Vagina (tissue), 2 donors: Measurements from ENCODE around the gene GLMN. TPM values are rescaled to one million over a fixed set of nuclear protein-coding genes. Genes with fewer than 3 reads are reported as not detected.
"Not testable (repeated sequence)": the region's sequence is repeated elsewhere in the genome, so short reads cannot be mapped to it uniquely, and the experiment has no call there.

Experiments used
- DNase-seq, 2 donors: peaks; one replicate each; pipeline ENCODE4 v3.0.0-alpha.2; 2017; ENCODE audit errors: extremely low spot score in 2 of 2
- H3K27ac ChIP-seq: fragments of 200-600 bp; sonication (generic); one replicate; pipeline ENCODE4 v1.5.1; 2019
- H3K27me3 ChIP-seq: fragments of 200-600 bp; sonication (generic); one replicate; pipeline ENCODE4 v1.5.1; 2019
- H3K36me3 ChIP-seq, 2 donors: fragments of 200-600 bp; sonication (generic); one replicate each; pipeline ENCODE4 v1.5.1; 2017 to 2019
- H3K4me1 ChIP-seq: fragments of 200-600 bp; sonication (generic); one replicate; pipeline ENCODE4 v1.5.1; 2019
- H3K4me3 ChIP-seq, 2 donors: fragments of 200-600 bp; sonication (generic); 1 replicate in 1 of 2; 2 replicates in 1 of 2; pipeline ENCODE4 v1.5.1; 2016 to 2019
- H3K9me3 ChIP-seq: fragments of 200-600 bp; sonication (generic); one replicate; pipeline ENCODE4 v1.5.1; 2019
- POLR2A ChIP-seq, 2 donors: fragments of 450-650 bp; IDR thresholded peaks; one replicate each; pipeline ENCODE4 v1.6.1; 2017; ENCODE audit warnings: antibody characterized with exemption in 2 of 2, mild to moderate bottlenecking in 2 of 2, moderate library complexity in 2 of 2
- POLR2AphosphoS5 ChIP-seq, 2 donors: sonication (generic); formaldehyde crosslinking; IDR thresholded peaks; one replicate each; pipeline ENCODE4 v1.9.0; 2017; ENCODE audit warnings: antibody characterized with exemption in 2 of 2, mild to moderate bottlenecking in 2 of 2, low read depth in 1 of 2; ENCODE audit not compliant: insufficient read depth in 1 of 2
- intact Hi-C: fragments of 100-400 bp; cut with DNase I; formaldehyde crosslinking; loops from one replicate; pipeline ENCODE4 v1.15.1; 2023
- total RNA-seq: library from RNA; depleted of rRNA; stranded (reverse); fragments of >200 nt; gene quantifications from one replicate; pipeline ENCODE4 v1.2.3, GENCODE V29; 2016
- TF ChIP-seq, protein P1 (sequence below), 3 experiments: fragments of 450-650 bp in 2 of 3; fragments of 200-600 bp in 1 of 3; sonication (generic) in 1 of 3; IDR thresholded peaks; one replicate each; pipeline ENCODE4 v1.5.1; 2017 to 2019; ENCODE audit warnings: antibody characterized with exemption in 3 of 3, mild to moderate bottlenecking in 2 of 3, moderate library complexity in 2 of 3

Gene GLMN
- total RNA-seq, 1 donor from 2014 or later = 9.3 TPM

DNA sequence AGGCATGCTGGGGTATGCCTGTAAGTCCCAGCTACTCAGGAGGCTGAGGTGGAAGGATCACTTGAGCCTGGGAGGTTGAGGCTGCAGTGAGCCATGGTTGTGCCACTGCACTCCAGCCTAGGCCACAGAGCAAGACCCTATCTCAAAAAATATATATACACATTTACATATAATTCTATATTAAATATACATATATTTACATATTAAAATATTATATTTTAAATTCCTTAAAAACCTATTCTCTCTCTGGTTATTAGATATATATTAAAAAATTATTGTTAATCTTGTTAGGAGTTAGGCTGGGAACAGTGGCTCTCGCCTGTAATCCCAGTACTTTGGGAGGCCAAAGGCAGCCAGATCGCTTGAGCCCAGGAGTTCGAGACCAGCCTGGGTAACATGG, 22.7 kb downstream of the GLMN start:
- DNase-seq = no peak
- Histone ChIP-seq H3K27me3 (no peaks in the 10 kb centered on the region), H3K27ac (no peak overlapping the region), H3K36me3 (peaks cover 0 to 17% of the 10 kb centered on the region in 2 donors), H3K4me1 (no peaks in the 10 kb centered on the region), H3K4me3 (no peak overlapping the region), H3K9me3 (no peaks in the 10 kb centered on the region)
- intact Hi-C loops = loop anchor here (5.0 kb wide), 1 partner anchor 36 kb away; no protein-coding TSS in a partner anchor
- TF ChIP-seq POLR2A (IDR thresholded peaks at IDR 0.05) = no peak
- TF ChIP-seq, protein P1, sequence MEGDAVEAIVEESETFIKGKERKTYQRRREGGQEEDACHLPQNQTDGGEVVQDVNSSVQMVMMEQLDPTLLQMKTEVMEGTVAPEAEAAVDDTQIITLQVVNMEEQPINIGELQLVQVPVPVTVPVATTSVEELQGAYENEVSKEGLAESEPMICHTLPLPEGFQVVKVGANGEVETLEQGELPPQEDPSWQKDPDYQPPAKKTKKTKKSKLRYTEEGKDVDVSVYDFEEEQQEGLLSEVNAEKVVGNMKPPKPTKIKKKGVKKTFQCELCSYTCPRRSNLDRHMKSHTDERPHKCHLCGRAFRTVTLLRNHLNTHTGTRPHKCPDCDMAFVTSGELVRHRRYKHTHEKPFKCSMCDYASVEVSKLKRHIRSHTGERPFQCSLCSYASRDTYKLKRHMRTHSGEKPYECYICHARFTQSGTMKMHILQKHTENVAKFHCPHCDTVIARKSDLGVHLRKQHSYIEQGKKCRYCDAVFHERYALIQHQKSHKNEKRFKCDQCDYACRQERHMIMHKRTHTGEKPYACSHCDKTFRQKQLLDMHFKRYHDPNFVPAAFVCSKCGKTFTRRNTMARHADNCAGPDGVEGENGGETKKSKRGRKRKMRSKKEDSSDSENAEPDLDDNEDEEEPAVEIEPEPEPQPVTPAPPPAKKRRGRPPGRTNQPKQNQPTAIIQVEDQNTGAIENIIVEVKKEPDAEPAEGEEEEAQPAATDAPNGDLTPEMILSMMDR (IDR thresholded peaks at IDR 0.05) = no peak
- no peak for TF ChIP-seq POLR2AphosphoS5 (IDR thresholded peaks at IDR 0.05; ENCODE audit: insufficient read depth in 1 of 2, low read depth in 1 of 2)

DNA sequence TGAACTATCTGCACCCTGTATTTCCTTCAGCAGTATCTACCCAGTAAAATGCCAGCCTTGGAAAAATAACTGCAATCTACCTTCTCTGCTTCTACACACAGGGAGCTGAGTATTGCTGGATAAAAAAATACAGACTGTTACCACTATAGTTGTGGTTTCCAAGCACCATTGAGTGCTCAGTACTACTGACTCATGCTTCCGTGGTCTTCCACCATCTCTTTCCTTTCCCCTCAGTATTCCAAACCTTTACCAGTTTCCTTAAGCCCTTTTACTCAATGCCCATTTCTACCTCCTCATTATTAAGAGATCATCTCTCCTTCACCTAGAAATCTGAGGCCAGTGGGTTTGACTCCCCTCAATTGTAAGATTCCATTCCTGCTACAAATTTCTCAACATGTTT, 23.8 kb downstream of the GLMN start:
- DNase-seq = no peak
- intact Hi-C loops = loop anchor here (5.0 kb wide), 1 partner anchor 37 kb away; no protein-coding TSS in a partner anchor
- peaks cover 0 to 11% of the 10 kb centered on the region in 2 donors for H3K36me3 ChIP-seq

DNA sequence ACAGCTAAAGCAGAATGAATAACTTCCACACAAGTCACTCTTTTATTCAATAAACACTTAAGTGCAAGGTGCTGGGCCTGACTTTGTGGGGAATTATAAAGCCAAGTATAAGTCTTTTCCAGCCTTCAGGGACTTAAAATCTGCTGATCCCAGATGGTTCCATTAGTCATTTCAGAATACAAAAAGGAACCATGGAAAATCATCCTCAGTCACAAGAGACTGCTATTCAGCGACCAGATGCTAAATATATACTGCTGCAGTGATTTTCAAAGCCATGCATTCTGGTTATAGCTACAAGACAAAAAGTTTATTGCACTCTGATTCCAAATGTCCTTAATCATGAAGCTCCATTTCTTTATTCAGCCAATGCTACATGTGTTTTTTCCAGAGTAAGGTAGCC, 25.7 kb downstream of the GLMN start:
- no peaks in the 10 kb centered on the region for H3K9me3 ChIP-seq
- intact Hi-C loops = no loop called here
- no peaks in the 10 kb centered on the region for H3K27me3 ChIP-seq
- H3K4me1 ChIP-seq = no peaks in the 10 kb centered on the region
- H3K27ac ChIP-seq = no peak overlapping the region
- peaks cover 0 to 5% of the 10 kb centered on the region in 2 donors for H3K36me3 ChIP-seq
- no peak overlapping the region for H3K4me3 ChIP-seq
- TF ChIP-seq POLR2A (IDR thresholded peaks at IDR 0.05) (no peak), POLR2AphosphoS5 (IDR thresholded peaks at IDR 0.05; ENCODE audit: insufficient read depth in 1 of 2, low read depth in 1 of 2) (no peak)
- TF ChIP-seq, protein P1 (IDR thresholded peaks at IDR 0.05) = no peak
- DNase-seq = no peak

More for the DNA sequence above, 23.8 kb downstream of the GLMN start:
- TF ChIP-seq POLR2AphosphoS5 (IDR thresholded peaks at IDR 0.05; ENCODE audit: insufficient read depth in 1 of 2, low read depth in 1 of 2) (no peak), POLR2A (IDR thresholded peaks at IDR 0.05) (no peak)
- TF ChIP-seq, protein P1 (IDR thresholded peaks at IDR 0.05) = no peak
- Histone ChIP-seq H3K27me3 (no peaks in the 10 kb centered on the region), H3K4me1 (no peaks in the 10 kb centered on the region), H3K9me3 (no peaks in the 10 kb centered on the region), H3K4me3 (no peak overlapping the region), H3K27ac (no peak overlapping the region)

DNA sequence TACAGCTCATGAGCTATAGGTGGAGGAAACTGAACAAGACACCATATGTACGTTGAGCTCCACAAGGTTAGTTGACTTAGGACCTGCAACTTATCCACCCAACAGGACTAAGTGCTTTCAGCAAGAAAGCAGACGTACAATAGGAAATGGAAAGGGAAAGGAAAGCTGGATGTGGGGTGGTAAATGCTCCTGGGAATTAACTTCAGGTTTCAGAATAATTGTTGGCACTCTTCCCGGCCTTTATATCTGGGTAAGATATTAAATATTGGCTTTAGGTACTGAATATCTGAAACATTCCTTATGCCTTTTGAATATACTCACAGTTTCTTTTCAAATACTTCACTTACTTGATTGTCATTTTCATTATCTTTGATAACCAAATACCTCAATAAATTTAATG, 36.3 kb downstream of the GLMN start:
- no peak overlapping the region for H3K4me3 ChIP-seq
- intact Hi-C loops = no loop called here
- no peaks in the 10 kb centered on the region for H3K27me3 ChIP-seq
- no peaks in the 10 kb centered on the region for H3K4me1 ChIP-seq
- no peaks in the 10 kb centered on the region for H3K9me3 ChIP-seq
- H3K27ac ChIP-seq = no peak overlapping the region
- peaks cover 0 to 36% of the 10 kb centered on the region in 2 donors for H3K36me3 ChIP-seq
- DNase-seq = no peak
- TF ChIP-seq, protein P1 (IDR thresholded peaks at IDR 0.05) = no peak
- TF ChIP-seq POLR2A (IDR thresholded peaks at IDR 0.05) (no peak), POLR2AphosphoS5 (IDR thresholded peaks at IDR 0.05; ENCODE audit: insufficient read depth in 1 of 2, low read depth in 1 of 2) (no peak)

DNA sequence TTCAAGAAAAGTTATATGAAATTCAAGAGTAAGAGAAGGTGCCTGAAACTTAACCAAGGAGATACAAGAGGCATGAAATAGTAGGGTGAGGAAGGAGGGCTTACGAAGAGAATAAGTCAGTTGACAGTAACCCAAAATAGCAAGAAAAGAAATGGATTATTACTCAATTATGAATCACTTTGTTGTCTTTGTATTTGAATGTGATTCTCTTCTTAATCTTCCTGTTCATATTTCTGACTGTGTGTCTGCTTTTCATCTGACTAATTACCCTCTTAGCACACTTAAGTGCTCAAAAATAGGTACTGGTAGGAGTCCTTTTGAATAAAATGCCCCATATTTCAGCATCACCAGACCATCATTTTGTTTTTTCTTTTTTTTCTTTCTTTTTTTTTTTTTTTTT, 39.4 kb downstream of the GLMN start:
- H3K27me3 ChIP-seq = no peaks in the 10 kb centered on the region
- intact Hi-C loops = no loop called here
- no peak for DNase-seq
- no peaks in the 10 kb centered on the region for H3K9me3 ChIP-seq
- TF ChIP-seq POLR2AphosphoS5 (IDR thresholded peaks at IDR 0.05; ENCODE audit: insufficient read depth in 1 of 2, low read depth in 1 of 2) = no peak
- TF ChIP-seq, protein P1 (IDR thresholded peaks at IDR 0.05) = no peak
- TF ChIP-seq POLR2A (IDR thresholded peaks at IDR 0.05) = no peak
- H3K27ac ChIP-seq = no peak overlapping the region
- H3K36me3 ChIP-seq = peaks cover 0 to 20% of the 10 kb centered on the region in 2 donors
- H3K4me3 ChIP-seq = no peak overlapping the region
- no peaks in the 10 kb centered on the region for H3K4me1 ChIP-seq

DNA sequence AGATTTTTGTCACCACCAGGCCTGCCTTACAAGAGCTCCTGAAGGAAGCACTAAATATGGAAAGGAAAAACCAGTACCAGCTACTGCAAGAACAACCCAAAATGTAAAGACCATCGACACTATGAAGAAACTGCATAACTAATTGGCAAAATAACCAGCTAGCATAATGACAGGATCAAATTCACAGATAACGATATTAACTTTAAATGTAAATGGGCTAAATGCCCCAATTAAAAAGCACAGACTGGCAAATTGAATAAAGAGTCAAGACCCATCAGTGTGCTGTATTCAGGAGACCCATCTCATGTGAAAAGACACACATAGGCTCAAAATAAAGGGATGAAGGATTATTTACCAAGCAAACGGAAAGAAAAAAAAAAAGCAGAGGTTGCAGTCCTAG, 44.1 kb downstream of the GLMN start:
- intact Hi-C loops, H3K9me3 ChIP-seq, DNase-seq, H3K4me3 ChIP-seq, H3K4me1 ChIP-seq, H3K27ac ChIP-seq, H3K27me3 ChIP-seq: not testable (repeated sequence)
- peaks cover 0 to 26% of the 10 kb centered on the region in 2 donors for H3K36me3 ChIP-seq
